Duodenal mucosa (tissue), 2 donors: ENCODE data around the gene DTYMK.

ENCODE experiments used
- H3K27ac ChIP-seq: one replicate; pipeline ENCODE4 v1.7.0; 2013; ENCODE audit warnings: low read depth, low read length
- H3K27me3 ChIP-seq, 2 donors: one replicate each; pipeline ENCODE4 v1.7.0; 2013; ENCODE audit warnings: low read length in 2 of 2, control low read depth in 1 of 2; ENCODE audit not compliant: insufficient read depth in 2 of 2, control insufficient read depth in 1 of 2
- H3K36me3 ChIP-seq, 2 donors: one replicate each; pipeline ENCODE4 v1.7.0; 2013; ENCODE audit warnings: low read length in 2 of 2, control low read depth in 1 of 2; ENCODE audit not compliant: insufficient read depth in 2 of 2, control insufficient read depth in 1 of 2
- H3K4me1 ChIP-seq, 2 donors: one replicate each; pipeline ENCODE4 v1.7.0; 2013; ENCODE audit warnings: low read length in 2 of 2, control low read depth in 1 of 2; ENCODE audit not compliant: insufficient read depth in 2 of 2, control insufficient read depth in 1 of 2
- H3K4me3 ChIP-seq, 2 donors: one replicate each; pipeline ENCODE4 v1.7.0; 2013; ENCODE audit warnings: low read length in 2 of 2, low read depth in 1 of 2
- H3K9ac ChIP-seq, 2 donors: one replicate each; pipeline ENCODE4 v1.7.0; 2013; ENCODE audit warnings: low read length in 2 of 2, low read depth in 1 of 2
- H3K9me3 ChIP-seq, 2 donors: one replicate each; pipeline ENCODE4 v1.7.0; 2013; ENCODE audit warnings: low read length in 2 of 2, control low read depth in 1 of 2; ENCODE audit not compliant: control insufficient read depth in 1 of 2

Gene DTYMK

DNA sequence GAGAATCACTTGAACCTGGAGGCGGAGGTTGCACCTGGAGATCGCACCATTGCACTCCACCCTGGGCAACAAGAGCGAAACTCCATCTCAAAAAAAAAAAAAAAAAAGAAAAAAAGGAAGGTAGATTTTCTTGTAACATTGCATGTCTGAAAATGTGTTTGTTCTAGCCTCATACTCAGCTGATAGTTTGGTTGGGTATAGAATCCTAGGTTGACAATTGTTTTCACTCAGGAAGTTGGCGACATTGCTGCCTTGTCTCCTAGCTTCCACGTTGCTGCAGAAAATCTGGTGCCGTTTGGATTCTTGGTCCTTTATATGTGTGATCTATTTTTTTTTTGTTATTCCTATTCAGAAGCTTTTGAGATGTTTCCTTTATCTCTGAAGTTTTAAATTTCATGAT lies 19.9 kb upstream of the DTYMK start:
- Histone ChIP-seq H3K4me3 (no peak overlapping the region), H3K27ac (no peak overlapping the region), H3K27me3 (no peaks in the 10 kb centered on the region), H3K9me3 (peaks cover 0 to 4% of the 10 kb centered on the region in 2 donors), H3K36me3 (peaks cover 21 to 44% of the 10 kb centered on the region in 2 donors), H3K4me1 (peaks cover 6 to 8% of the 10 kb centered on the region in 2 donors), H3K9ac (no peak overlapping the region)

DNA sequence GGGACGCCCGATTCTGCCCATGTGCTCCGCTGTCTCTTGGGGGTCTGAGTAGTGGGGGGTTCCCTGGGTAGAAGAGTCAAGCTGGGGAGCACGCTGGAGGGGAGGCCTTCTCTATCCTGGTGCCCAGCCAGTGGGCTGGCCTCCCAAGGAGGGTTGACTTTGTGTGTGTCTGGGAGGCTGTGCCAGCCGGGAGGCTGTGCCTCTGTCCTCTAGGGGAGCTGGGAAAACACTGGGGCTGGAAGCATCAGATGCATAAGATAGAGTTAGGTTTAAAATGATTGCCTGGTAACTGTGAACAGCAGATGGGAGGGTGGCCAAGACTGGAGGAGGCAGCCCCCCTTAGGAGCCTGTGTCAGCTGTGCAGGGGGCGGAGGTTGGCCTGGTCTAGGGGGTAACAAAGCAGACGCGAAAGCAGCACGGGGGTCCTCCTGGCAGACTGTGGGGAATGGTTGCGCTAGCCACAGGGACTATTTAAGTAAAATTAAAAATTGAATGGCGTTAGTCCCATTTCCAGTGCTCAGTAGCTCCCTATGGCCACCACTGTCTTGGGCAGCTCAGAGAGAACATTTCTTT lies 16.5 kb upstream of the DTYMK start:
- H3K9me3 ChIP-seq, result peaks cover 0 to 4% of the 10 kb centered on the region in 2 donors
- H3K27ac ChIP-seq, result no peak overlapping the region
- H3K9ac ChIP-seq, result peak overlapping the region; percentile 61 to 64
- H3K4me3 ChIP-seq, result peak overlapping the region; percentile 81 to 83
- H3K4me1 ChIP-seq, result peaks cover 6 to 8% of the 10 kb centered on the region in 2 donors
- H3K36me3 ChIP-seq, result peaks cover 11 to 26% of the 10 kb centered on the region in 2 donors
- H3K27me3 ChIP-seq, result no peaks in the 10 kb centered on the region

DNA sequence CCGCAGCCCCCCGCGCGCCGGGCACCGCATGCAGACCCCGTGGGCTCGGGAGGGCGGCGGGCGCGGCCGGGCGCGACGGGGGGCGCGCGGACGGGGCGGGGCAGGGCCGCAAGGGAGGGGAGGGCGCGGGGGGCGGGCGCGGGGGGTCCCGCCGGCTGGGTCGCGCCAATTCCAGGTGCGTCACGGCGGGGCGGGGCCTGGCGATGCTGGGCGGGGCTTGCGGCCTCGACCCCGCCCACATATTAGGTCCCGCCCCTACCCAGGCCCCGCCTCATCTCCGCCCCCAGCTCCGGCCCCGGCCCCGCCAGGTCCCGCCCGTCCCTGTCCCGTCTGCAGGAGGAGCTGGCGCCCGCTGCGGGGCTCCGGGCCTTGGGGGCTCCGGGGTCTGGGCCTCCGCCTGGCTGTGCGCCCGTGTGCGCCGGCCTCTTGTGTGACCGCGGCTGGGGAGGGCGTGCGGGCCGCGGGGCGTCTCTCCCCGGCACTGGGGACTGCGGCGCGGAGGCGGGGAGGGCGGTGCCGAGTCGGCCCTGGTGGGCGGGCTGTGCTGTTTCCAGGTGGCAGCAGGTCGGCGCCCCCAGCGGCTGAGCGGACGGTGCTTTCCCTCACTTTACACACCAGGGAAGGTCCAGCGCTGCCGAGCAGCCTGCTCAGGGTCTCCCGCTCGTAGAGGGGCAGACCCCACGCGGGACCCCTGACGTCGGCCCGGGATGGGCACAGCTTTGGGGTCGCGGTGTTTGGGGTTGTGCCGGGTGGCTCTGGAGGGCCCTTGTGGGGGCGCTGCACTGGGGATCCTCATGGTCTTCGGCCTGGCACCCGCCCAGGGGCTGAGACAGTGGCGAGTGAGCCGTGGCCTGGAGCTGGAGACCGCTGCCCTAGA lies 15.8 kb upstream of the DTYMK start:
- Histone ChIP-seq H3K27me3 (no peaks in the 10 kb centered on the region), H3K4me1 (peaks cover 6 to 8% of the 10 kb centered on the region in 2 donors)

DNA sequence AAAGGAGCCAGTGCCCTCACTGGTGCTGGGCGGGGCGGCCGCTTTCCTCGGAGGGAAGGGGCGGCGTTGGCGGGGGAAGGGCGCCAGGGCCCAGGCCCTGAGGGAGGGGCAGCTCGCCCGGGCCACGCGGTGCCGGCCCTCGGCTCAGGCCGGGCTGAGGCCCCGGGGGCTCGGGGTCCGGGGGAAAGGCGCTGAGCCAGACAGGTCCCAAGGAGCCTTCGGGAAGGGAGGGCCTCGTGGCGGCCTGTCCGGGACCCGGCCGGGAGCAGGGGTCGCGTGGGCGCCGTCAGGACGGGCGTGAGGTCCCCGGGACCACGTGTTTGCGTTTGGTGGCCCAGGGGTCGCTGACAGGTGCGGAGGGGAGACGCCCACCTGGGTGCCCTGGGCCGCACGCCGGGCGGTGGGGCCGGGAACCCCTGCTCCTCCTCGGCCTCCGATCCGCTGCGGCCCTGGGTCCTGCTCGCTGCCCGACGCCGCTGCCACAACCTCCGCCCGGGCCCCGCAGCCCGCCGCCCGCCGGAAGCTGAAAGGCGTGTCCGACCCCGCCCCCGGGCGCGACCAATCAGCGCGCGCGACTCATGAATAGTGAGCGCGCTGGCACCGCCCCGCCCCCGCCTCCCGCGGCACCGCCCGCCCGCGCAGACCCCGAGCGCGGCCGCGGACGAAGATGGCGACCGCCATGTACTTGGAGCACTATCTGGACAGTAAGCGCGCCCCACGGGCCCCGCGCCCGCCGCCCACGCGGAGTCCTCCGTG lies 15.0 kb upstream of the DTYMK start, which contains the start of gene ING5:
Gene ING5 (plus strand): TSS at position 641 of the 756 bp plus-strand sequence. CDS start 27 bp downstream, at position 668.
- Histone ChIP-seq H3K36me3 (peaks cover 11 to 13% of the 10 kb centered on the region in 2 donors), H3K27ac (peak within 1 kb of the TSS; percentile 90), H3K9me3 (peaks cover 0 to 2% of the 10 kb centered on the region in 2 donors), H3K4me1 (peaks cover 6 to 8% of the 10 kb centered on the region in 2 donors), H3K9ac (peak within 1 kb of the TSS; percentile 61 to 77), H3K4me3 (peak within 1 kb of the TSS; percentile 81 to 83), H3K27me3 (no peaks in the 10 kb centered on the region)

More for the DNA sequence above, 15.8 kb upstream of the DTYMK start:
- H3K27ac ChIP-seq, result peak overlapping the region; percentile 78
- H3K9me3 ChIP-seq, result peaks cover 0 to 4% of the 10 kb centered on the region in 2 donors
- H3K9ac ChIP-seq, result peak overlapping the region; percentile 61 to 64
- peak overlapping the region; percentile 81 to 83 for H3K4me3 ChIP-seq
- H3K36me3 ChIP-seq, result peaks cover 11 to 19% of the 10 kb centered on the region in 2 donors

DNA sequence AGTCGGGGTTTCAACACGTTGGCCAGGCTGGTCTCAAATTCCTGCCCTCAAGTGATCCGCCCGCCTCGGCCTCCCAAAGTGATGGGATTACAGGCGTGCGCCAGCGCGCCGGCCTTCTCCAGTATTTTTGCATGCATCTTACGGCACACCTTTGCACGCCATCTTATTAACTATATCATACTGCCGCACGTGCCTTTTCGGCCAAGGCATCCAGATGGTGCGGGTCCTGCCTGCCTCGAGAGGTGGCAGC lies 14.5 kb upstream of the DTYMK start:
- Histone ChIP-seq H3K9ac (peak overlapping the region in 1 of 2 donors; percentile 77), H3K4me1 (peaks cover 6 to 8% of the 10 kb centered on the region in 2 donors), H3K36me3 (peaks cover 5 to 10% of the 10 kb centered on the region in 2 donors), H3K4me3 (peak overlapping the region; percentile 67 to 77), H3K27me3 (no peaks in the 10 kb centered on the region), H3K9me3 (no peaks in the 10 kb centered on the region), H3K27ac (no peak overlapping the region)

DNA sequence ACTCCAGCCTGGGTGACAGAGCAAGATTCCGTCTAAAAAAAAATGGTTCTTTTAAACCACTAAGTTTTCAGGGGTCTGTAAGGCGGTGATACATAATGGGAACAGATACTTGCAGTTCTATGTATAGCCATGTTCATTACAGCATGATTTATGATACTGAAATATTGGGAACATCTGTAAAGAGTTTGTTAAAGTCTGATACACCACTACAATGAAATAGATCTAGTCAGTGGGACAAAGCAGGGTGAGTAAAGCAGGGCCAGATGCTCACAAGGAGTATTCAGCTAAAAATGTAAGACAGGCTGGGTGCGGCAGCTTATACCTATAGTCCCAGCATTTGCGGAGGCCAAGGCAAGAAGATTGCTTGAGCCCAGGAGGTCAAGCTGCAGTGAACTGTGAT lies 9.0 kb upstream of the DTYMK start:
- Histone ChIP-seq H3K4me3 (no peak overlapping the region), H3K27me3 (no peaks in the 10 kb centered on the region), H3K9me3 (no peaks in the 10 kb centered on the region), H3K36me3 (peaks cover 0 to 24% of the 10 kb centered on the region in 2 donors), H3K9ac (no peak overlapping the region), H3K27ac (no peak overlapping the region), H3K4me1 (no peaks in the 10 kb centered on the region)

DNA sequence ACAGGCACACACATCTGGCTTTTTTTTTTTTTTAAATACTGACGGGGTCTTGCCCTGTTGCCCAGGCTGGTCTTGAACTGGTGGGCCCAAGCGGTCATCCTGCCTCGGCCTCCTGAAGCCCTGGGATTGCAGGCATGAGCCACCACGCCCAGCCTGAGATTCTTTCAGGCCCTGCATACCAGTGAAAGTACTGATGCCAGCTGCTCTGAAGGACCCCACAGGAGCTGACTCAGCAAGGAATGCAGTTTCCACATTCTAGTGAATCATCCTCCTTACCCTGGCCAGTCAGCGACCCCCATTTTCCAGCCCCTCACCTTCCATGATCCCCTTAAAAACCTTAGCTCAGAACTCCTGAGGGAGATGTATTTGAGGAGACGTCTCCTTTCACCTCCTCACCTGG lies 5.8 kb upstream of the DTYMK start:
- no peak overlapping the region for H3K4me3 ChIP-seq
- H3K36me3 ChIP-seq, result peaks cover 4 to 35% of the 10 kb centered on the region in 2 donors
- H3K9me3 ChIP-seq, result no peaks in the 10 kb centered on the region
- H3K27me3 ChIP-seq, result no peaks in the 10 kb centered on the region
- no peak overlapping the region for H3K9ac ChIP-seq
- H3K27ac ChIP-seq, result no peak overlapping the region
- H3K4me1 ChIP-seq, result peaks cover 5 to 9% of the 10 kb centered on the region in 2 donors

DNA sequence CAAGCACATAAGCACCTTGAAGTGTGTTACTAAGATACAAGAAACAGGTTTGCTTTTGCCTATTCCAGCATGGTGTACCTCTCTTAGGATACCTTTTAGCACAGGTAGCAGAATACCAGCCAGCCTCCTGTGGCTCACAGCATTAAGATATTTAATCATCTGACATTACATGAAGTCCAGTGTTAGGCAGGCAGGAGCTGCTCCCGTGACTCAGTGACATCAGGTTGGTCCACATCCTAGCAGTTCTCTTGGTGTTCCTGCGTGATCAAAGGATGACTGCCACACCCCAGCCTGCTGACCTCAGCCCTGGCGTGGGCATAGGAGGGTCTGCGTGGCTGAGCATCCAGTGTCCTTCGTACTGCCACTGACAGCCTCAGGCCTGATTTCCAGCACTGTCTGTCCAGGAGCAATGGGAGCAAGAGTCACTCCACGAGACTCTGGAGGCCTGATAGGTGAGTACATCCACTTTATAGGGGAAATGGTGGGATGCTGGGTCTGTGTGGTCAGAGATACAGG lies 3.6 kb upstream of the DTYMK start:
- H3K27ac ChIP-seq, result no peak overlapping the region

DNA sequence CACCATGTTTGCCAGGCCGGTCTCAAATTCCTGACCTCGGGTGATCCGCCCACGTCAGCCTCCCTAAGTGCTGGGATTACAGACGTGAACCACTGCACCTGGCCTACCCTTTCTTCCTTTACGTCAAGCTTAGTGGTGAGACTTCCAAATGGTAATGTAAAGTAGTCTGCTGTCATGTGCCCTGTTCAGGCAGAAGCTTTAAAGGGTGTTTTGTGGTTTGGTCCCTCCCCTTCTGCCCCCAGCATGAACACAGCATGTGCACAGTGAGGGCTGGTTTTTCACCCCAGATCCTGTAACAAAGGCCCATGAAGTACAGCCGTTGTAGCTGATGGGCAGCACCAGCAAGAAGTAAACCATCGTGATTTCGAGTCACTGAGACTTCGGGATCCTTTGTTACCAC lies 2.7 kb upstream of the DTYMK start:
- H3K9me3 ChIP-seq, result no peaks in the 10 kb centered on the region
- H3K9ac ChIP-seq, result no peak overlapping the region
- no peak overlapping the region for H3K27ac ChIP-seq
- no peak overlapping the region for H3K4me3 ChIP-seq
- H3K4me1 ChIP-seq, result peaks cover 13 to 14% of the 10 kb centered on the region in 2 donors
- no peaks in the 10 kb centered on the region for H3K27me3 ChIP-seq
- H3K36me3 ChIP-seq, result peaks cover 4 to 27% of the 10 kb centered on the region in 2 donors

More for the DNA sequence above, 3.6 kb upstream of the DTYMK start:
- Histone ChIP-seq H3K36me3 (peaks cover 4 to 35% of the 10 kb centered on the region in 2 donors), H3K4me3 (no peak overlapping the region), H3K9ac (no peak overlapping the region), H3K4me1 (peaks cover 13 to 14% of the 10 kb centered on the region in 2 donors), H3K9me3 (no peaks in the 10 kb centered on the region), H3K27me3 (no peaks in the 10 kb centered on the region)
